GM12892 (cell line): ENCODE measurements around the gene KIFAP3.

Source experiments
- POLR2A ChIP-seq: IDR thresholded peaks from 2 replicates; pipeline ENCODE4 v1.6.1; 2011; ENCODE audit warnings: low read depth, low read length, control low read depth
- POLR2AphosphoS5 ChIP-seq: IDR thresholded peaks from 2 replicates; pipeline ENCODE4 v1.6.1; 2011; ENCODE audit warnings: low read depth, low read length, control low read depth
- TAF1 ChIP-seq: IDR thresholded peaks from 2 replicates; pipeline ENCODE4 v1.6.1; 2011; ENCODE audit warnings: low read depth, mild to moderate bottlenecking, control low read depth, low read length, borderline replicate concordance

DNA sequence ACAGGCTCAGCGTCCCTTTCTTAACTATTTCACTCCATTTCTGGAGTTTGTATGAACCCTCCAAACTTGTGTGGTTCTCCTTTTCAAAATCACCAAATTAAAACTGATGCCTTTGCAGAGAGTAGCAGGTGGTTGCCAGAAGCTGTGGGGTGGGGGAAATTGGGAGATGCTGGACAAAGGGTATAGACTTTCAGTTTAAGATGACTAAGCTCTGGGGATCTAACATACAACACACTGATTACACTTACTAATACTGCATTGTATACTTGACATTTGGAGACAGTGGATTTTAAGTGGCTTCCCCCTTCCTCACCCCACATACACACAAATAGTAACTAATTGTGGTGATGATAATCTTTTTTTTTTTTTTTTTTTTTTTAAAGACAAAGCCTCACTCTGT is 169.7 kb downstream of the KIFAP3 start:
- TF ChIP-seq POLR2AphosphoS5 (no peak), POLR2A (no peak), TAF1 (no peak)
